ENCODE results near the gene SERTAD1.

- no peak for TF ChIP-seq TEAD4 (IDR thresholded peaks at IDR 0.05)
- no peak for TF ChIP-seq MAX (IDR thresholded peaks at IDR 0.05)
- TF ChIP-seq EP300 (IDR thresholded peaks at IDR 0.05; ENCODE audit: borderline replicate concordance), result no peak
Observed at GRCh38 chr19:40419780-40420179, 6.0 kb downstream of the SERTAD1 start.

All from Ishikawa (cell line).